Posterior cingulate gyrus (tissue), 11 donors: Measurements from ENCODE around the gene RAB24.
"Not testable (repeated sequence)": the region's sequence is repeated elsewhere in the genome, so short reads cannot be mapped to it uniquely, and the experiment has no call there.

Experiments used
- DNase-seq, 10 donors: peaks; one replicate each; pipeline versions ENCODE4 v3.0.0 to v3.0.0-alpha.2; 2020 to 2021; ENCODE audit warnings: mixed read lengths in 3 of 10
- intact Hi-C: fragments of 100-400 bp; cut with DNase I; formaldehyde crosslinking; loops from one replicate; pipeline ENCODE4 v1.15.1; 2023

RAB24 gene

GRCh38 chr5:177265395-177265794 is 38.1 kb downstream of the RAB24 start:
- intact Hi-C loops: no loop called here

GRCh38 chr5:177264178-177264577 is 39.3 kb downstream of the RAB24 start:
- intact Hi-C loops: no loop called here
- DNase-seq: no peak

More at GRCh38 chr5:177265395-177265794, 38.1 kb downstream of the RAB24 start:
- DNase-seq: no peak

GRCh38 chr5:177261510-177261909 is 42.0 kb downstream of the RAB24 start:
- intact Hi-C loops: no loop called here
- DNase-seq: no peak

GRCh38 chr5:177260961-177261360 is 42.6 kb downstream of the RAB24 start:
- no peak for DNase-seq
- intact Hi-C loops: no loop called here

- intact Hi-C loops: not testable (repeated sequence)
Measured at GRCh38 chr5:177258711-177259110, 44.8 kb downstream of the RAB24 start.

GRCh38 chr5:177256296-177256695 is 47.2 kb downstream of the RAB24 start:
- intact Hi-C loops: no loop called here
- no peak for DNase-seq

More at GRCh38 chr5:177258711-177259110, 44.8 kb downstream of the RAB24 start:
- DNase-seq: not testable (repeated sequence)

GRCh38 chr5:177253252-177253651 is 50.3 kb downstream of the RAB24 start:
- intact Hi-C loops: no loop called here
- DNase-seq: no peak
